ENCODE data around the gene NUMBL.
"Not testable (repeated sequence)": the region's sequence is repeated elsewhere in the genome, so short reads cannot be mapped to it uniquely, and the experiment has no call there.

The NUMBL gene

GRCh38 chr19:40661616-40662015, 28.8 kb downstream of the NUMBL start:
- DNase-seq: no peak

- DNase-seq: no peak
Measured at GRCh38 chr19:40659566-40659965, 30.9 kb downstream of the NUMBL start.

GRCh38 chr19:40659116-40659515, 31.3 kb downstream of the NUMBL start:
- no peak for DNase-seq

- no peak for DNase-seq
Measured at GRCh38 chr19:40658031-40658430, 32.4 kb downstream of the NUMBL start.

GRCh38 chr19:40655684-40656083, 34.8 kb downstream of the NUMBL start:
- DNase-seq: not testable (repeated sequence)

- DNase-seq: not testable (repeated sequence)
Measured at GRCh38 chr19:40652303-40652702, 38.1 kb downstream of the NUMBL start.

- no peak for DNase-seq
Measured at GRCh38 chr19:40650749-40651305, 39.6 kb downstream of the NUMBL start.

GRCh38 chr19:40649903-40650675, 40.4 kb downstream of the NUMBL start:
- not testable (repeated sequence) for DNase-seq

GRCh38 chr19:40646743-40647254, 43.7 kb downstream of the NUMBL start:
- DNase-seq: no peak

GRCh38 chr19:40642757-40643305, 47.6 kb downstream of the NUMBL start:
- DNase-seq: no peak

GRCh38 chr19:40642051-40642706, 48.3 kb downstream of the NUMBL start:
- no peak for DNase-seq

- DNase-seq: no peak
Measured at GRCh38 chr19:40641281-40641680, 49.2 kb downstream of the NUMBL start.

GRCh38 chr19:40640744-40641143, 49.7 kb downstream of the NUMBL start:
- no peak for DNase-seq

- DNase-seq: no peak
Measured at GRCh38 chr19:40639638-40639982, 50.8 kb downstream of the NUMBL start.

GRCh38 chr19:40638327-40638726, 52.1 kb downstream of the NUMBL start:
- DNase-seq: no peak

- no peak for DNase-seq
Measured at GRCh38 chr19:40633207-40633606, 57.2 kb downstream of the NUMBL start.

- no peak for DNase-seq
Measured at GRCh38 chr19:40632311-40633036, 58.0 kb downstream of the NUMBL start.

GRCh38 chr19:40630571-40631160, 59.8 kb downstream of the NUMBL start:
- no peak for DNase-seq

GRCh38 chr19:40629346-40629745, 61.1 kb downstream of the NUMBL start:
- DNase-seq: no peak

GRCh38 chr19:40627486-40628279, 62.8 kb downstream of the NUMBL start:
- DNase-seq: no peak

GRCh38 chr19:40626918-40627317, 63.5 kb downstream of the NUMBL start:
- no peak for DNase-seq

All from CD4-positive, alpha-beta T cell treated with Interleukin-15 for 1 hour (primary cell).